Activated CD4-positive, alpha-beta T cell treated with anti-CD3 and anti-CD28 coated beads, Interleukin-2, amount 50 U/mL, for 16 hours (primary cell): ENCODE results near the gene MYBPH.

Experiments
- DNase-seq: peaks from one replicate; pipeline ENCODE4 v3.0.0-alpha.2; 2020

MYBPH gene

DNA sequence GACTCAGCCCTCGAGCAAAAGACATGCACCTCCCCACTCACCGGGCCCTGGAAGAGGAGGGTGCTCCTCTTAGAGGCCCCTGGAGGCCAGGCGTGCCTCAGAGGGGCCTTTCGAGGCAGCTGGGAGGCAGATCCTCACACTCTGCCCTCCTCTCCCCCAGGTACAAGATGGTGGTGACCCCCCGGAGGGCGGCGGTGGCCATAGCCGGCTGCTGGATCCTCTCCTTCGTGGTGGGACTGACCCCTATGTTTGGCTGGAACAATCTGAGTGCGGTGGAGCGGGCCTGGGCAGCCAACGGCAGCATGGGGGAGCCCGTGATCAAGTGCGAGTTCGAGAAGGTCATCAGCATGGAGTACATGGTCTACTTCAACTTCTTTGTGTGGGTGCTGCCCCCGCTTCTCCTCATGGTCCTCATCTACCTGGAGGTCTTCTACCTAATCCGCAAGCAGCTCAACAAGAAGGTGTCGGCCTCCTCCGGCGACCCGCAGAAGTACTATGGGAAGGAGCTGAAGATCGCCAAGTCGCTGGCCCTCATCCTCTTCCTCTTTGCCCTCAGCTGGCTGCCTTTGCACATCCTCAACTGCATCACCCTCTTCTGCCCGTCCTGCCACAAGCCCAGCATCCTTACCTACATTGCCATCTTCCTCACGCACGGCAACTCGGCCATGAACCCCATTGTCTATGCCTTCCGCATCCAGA is 10.4 kb downstream of the MYBPH start:
- DNase-seq = no peak

DNA sequence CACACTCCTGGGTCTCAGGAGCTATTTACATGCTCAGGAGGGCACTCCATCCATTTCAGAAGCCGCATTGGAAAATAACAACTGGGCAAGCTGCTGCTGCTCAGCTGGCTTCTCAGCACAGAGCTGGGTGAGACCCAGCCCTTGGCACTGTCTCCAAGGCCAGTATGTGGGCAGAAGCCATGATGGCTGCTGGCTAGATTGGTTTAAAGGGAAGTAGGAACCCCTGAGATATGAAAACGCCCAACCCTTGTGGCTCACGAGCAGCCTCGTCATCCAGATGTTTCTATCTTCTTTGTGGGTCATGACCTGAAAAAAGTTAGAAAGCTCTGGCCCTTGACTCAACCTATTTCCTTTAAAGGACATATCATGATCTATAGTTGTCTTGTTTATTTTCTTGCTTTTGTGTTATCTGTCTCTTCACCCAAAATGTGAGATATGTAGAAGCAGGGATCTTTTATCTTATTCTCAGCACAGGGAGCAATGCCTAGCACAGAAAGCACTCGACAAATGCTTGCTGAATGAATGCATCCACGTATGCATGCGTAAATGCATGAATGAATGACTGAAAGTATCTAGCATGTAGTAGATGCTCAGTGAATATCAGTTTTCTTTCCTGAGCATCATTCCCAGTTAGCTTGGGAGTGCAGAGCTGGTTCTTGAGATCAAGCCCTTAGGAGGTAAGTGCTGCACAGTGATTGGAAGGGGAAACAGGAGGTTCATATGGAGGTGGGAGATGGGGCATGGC is 11.6 kb downstream of the MYBPH start:
- DNase-seq = no peak

DNA sequence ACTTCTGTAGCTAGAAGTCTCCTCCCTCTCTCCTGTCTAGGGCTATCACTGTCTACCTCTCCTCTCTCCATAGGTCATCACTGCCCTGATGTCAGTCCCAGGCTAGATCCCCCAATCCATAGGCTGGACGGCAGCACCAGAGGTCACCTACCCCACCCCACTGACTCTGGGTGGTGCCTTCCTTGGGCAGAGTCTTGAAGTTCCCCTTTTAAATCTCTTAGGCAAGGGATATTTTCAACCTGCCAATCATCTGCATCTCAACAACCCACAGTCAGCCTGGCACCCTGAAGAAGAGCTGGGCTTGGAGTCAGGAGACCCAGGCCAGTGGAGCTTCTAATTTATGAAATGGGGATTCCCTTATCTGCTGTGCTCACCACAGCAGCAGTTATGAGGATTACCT is 13.2 kb downstream of the MYBPH start:
- DNase-seq = no peak

DNA sequence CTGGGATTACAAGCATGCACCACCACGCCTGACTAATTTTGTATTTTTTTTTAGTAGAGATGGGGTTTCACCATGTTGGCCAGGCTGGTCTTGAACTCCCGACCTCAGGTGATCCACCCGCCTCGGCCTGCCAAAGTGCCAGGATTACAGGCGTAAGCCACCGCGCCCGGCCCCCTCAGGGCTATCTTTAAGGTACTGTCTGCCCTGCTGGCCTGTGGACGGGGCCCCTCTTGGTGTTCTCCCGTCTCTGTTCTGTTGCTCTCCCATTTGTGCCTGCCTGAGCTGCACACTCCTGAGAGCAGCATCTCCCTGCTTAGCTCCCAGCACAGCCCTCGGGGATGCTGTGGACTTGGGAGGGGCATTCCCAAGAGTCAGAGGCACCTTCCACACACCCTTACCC is 13.9 kb downstream of the MYBPH start:
- no peak for DNase-seq

DNA sequence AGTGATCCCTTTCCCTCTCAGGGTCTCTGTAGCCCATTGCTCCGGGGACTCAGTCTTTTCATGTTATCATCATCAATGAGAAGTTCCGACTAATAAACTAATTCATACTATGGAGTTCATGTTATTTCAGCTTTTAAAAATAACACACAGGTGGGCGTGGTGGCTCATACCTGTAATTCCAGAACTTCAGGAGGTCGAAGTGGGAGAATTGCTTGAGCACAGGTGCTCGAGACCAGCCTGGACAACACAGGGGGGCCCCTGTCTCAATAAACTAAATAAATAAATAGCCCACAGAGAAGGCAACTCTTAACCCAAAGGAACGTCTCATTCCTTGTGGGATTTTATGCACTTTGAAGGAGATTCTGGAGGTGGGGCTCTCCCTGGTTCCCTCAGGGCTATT is 14.5 kb downstream of the MYBPH start:
- DNase-seq = no peak

DNA sequence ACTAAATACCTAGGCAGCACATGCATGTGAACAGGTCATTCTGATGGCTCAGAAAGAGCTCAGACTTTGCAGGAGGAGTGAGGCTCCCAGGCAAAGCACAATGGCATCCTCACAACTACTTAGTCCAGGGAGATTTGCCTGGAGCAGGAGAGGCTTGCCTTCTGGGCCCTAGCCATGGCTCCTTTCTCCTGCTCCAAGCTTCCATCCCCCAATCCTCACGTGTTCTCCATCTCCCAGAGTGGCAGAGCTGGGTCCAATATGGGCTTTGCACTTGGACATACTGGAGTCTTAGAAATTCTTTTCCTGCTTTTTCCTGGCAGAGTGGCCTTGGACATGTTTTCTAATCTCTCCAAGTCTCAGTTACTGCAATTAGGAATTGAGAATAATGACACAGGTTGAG is 15.8 kb downstream of the MYBPH start:
- no peak for DNase-seq

DNA sequence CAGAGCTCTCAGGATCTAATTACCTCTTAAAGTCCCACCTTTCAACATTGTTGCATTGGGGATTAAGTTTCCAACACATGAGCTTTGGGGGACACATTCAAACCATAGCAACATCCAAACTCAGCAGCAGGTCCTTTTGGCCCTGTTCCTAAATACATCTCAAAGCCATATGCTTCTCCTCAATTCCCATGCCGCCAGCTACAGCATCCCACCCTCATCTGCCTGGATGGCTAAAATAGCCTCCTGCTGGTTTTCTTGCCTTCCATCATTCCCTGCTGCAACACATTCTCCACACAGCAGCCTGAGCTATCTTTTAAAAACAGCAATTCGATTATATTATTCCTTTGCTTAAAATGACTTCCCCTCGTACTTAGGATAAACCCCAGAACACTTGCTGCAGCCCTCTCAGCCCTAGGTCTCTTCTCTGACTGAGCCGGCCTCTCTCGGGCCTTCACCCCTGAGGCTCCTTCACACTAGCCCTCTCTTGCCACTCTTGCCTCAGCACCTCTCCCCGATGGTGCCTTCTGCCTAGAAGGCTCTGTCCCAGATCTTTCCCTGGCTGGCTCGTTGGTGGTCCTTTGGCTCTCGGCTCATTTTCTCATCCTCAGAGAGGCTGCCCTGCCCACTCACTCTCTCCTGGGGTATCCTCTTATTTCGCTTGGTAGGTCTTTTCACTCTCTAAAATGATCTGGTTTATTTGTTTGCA is 16.5 kb downstream of the MYBPH start:
- no peak for DNase-seq

DNA sequence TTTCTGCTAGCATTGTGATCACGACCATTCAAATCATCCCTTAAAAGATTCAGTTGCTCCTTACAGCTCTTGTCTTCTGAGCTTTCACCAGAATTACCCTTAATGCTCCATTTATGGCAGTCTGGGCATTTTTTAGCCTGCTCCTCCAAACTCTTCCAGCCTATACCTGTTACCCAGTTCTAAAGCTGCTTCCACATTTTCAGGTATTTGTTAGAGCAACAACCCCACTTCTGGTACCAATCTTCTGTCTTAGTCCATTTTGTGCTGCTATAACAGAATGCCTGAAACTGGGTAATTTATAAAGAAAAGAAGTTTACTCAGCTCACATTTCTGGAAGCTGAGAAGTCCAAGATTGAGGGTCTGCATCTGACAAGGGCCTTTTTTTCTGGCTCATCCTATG is 17.2 kb downstream of the MYBPH start:
- no peak for DNase-seq

DNA sequence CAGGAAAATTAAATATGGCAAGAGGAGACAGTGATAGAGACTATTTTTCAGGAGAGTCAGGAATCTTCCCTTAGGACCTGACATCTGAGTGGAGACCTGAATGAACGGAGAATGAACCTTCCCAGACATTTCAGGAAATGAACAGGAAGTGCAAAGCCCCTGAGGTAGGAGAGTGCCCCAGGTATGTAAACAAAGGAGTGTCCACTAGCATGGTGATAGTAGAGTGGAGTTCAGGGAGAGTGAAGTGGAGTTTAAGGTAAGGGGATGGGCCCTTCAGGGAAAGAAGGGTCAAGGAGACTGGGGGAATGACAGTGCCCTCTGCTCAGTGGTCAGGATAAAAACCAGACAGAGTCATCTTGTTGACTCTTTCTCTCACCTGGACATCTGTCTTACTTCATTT is 19.3 kb downstream of the MYBPH start:
- no peak for DNase-seq

DNA sequence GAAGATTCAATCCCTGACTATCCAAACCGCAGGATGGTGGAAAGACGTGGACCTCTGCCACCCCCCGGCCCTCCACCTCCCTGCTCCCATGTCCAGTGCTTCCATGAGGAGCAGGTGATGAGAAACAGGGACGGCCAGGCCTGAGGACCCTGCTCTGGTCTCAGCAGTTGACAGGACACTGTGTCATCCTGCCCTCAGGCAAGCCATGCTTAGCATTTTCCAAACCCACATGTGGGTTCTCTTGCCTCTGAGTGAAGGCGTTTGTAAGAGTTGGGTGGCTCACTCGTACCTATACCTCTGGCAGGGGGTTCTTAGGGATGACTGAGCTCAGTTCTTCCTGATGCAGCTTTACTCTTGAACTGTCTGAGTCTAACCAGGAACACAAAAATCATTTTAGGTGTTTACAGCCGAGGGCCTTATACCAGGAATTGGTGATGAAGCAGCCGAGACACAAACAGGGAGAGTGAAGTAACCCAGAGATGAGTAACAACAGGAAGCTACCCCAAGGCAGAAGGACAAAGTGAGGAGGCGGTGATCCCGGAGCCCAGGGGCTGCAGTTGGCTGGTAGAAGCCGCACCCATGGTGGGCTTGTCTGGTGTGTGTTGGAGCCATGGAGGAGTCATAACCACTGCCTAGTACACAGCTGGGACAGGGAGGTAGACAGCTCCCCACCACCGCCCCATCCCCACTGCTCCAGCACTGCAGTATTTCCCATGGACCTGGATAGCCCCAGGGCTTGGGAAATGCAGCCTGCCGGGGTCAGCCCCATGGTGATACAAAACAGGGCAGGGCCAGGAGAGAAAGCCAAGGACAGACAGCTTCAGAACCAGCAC is 21.4 kb downstream of the MYBPH start:
- DNase-seq = no peak

DNA sequence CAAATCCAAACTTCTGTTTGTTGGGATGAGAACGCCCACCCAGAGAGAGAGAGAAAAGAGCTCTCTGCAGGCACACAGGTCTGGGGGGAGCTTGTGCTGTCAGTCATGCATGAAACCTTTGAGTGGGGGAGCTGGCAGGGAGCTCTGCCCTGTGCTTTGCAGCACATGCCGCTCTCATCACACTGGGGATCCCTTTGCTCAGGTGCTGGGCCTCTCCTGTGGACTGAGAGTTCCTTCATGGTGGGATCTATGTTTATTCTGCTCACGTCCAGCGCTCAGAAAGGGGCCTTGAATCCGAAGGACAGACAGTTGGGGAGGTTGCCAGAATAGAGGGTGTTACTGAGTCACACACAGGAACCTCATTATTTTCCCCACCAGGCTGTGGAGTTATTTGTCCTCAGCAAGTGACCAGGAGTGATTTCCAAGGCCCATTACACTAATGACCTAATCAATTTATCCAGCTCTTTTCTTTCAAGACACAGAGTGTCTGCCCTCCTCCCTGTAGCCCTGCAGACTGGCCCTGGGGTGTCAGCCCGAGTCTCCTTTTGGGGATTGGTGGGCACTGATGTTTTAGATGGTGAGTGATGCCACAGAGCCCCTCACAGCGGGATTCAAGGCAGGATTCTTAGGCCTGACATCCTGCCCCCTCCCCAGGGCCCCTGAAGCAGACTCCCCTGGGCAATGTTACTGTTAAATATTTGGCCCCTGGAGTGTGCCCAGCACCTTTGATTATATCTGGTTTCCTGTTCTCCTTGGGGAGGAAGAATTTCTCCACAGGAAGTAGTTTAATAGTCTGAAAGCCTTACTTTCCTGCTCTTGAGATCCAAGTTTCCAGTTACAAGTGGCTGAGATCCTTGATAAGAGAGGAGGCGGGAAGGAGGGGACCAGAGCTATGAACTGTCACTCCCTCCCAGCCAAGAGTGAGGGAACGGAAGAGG is 22.3 kb downstream of the MYBPH start:
- no peak for DNase-seq

DNA sequence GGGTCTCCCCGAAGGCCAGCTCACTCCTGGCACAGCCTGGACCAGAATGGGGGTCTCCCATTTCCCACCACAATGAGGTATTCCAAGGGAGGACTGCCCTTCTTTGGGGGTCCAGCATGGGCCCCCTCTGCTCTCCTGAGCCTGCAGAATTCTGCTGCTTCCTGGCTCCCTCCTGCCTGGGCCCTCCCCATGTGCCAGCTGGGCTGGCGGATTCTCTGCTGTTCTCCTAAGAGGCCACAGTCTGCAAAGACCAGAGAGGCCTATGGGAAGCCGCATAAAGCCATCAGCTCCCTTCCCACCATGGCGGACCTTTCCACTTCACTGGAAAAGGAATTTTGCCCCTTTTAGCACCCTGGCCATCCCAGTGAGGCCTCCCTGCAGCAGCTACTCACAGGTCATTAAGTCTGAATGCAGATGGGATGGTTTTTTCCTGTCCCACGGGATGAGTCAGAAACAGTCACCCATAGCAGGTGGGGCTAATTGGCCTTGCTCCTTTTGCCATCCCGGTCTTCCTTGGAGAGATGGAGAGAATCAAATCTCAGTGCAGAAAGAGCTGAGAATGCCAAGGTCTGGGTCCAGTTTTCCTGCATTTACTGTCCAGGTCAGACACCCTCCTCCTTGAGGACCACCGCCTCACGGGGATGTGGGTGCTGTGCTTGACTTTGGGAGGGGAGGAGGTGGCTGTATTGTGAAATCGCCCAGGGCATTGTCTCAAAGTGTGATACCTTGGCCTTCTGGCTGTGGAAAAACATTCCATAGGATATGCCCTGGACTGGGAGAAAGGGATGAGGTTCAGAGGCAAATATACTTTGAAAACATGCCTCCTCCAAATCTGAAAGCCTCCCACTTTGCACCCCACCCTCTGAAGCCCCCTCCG is 23.2 kb downstream of the MYBPH start:
- no peak for DNase-seq

DNA sequence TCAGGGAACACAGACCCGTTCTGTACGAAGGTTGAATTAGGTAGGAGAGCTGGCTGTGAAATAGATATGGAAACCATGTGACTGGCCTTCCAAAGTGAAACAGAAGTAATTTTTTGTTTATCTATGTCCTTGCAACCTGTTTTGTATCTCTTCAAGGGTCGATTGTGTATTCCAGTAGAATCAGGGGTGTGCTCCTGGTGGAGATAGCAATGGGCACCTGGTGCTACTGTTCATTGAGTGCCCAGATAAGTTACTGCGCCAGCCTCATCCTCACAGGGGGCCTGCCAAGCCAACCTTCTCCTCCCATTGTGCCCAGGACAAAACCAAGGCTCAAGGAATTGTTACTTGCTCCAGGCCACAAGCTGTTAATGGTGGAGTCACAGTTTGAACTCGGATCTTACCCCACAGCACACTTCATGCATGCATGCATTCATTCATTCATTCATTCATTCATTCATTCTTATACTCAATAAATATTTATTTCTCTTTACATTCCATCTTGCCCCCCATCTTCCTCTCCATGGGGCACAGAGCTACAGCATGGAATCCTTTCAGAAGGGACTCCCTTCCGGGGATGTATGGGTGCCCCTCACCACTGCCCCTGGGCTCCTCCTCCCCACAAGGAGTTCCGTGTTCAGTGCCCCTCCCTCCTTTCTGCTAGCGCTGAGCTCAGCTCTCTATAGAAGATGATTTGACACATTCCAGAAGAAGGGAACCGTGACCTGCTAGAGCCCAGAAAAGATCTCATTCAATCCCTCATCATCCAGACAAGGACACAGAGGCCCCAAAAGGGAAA is 24.1 kb downstream of the MYBPH start:
- no peak for DNase-seq

DNA sequence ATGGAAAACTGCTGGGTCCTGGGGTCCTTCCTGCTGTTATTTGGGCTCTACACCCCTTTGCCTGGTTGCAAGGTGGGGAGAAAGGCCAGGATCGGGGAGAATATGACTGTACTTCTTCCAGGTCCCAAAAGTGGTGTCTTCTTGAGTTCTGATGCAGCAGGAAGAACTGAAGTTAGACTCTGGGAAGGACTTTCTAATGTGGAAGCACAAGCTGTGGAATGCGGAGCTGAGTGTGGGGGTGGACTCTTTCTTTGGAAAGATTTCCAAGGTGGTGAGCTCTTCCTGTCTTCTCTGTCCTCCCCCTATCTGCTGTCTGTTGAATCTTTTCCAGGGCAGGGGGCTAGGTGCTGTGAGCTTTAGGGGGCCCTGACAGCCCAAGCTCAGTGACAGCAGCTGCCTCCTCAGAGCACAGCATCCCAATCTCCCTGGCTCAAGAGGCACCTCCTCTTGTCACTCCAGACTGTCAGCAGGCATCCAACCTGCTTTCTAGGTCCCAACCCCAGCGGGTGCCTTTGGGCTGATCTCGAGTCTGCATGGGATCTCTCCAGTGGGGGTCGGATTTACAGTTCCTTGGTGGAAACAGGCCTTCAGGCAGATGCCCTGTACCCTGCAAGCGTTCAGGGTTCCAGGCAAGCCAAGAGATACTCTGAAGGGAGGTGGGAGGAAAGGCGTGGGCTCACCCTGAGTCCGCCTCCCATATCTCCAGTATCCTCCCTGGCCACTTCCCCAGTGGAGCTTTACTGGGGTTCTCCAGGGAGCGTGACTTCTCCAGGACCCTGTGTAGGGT is 24.9 kb downstream of the MYBPH start:
- DNase-seq = no peak

DNA sequence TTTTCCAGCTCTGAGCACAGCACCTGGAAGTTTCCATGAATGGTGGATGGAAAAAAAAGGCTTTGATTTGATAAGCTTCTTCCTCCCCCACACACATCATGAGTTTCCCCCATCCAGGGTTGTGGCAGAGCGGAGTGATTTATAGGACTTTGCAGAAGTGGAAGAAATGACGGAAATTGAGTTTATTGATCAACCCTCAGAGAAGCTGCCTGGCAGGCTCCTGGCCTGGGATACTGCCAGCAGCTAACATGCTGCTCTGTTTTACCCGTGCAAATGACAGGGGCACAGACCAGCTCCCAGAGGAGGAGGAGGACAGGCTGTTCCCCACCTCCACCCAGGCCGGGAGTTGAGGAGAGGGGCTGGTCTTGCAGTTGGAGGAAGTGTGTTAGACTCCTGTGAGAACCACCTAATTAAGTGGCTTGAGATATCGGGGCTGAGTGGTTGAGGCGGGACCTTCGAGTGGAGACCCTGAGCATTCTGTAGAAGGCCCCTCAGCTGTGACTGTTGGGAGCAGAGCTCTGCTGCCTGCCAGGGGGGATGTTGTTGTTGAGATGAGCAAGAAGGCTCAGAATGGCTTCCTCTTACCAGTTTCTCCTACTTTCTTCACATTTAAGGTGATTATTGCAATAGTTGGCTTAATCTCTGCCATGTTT is 26.3 kb downstream of the MYBPH start:
- no peak for DNase-seq

DNA sequence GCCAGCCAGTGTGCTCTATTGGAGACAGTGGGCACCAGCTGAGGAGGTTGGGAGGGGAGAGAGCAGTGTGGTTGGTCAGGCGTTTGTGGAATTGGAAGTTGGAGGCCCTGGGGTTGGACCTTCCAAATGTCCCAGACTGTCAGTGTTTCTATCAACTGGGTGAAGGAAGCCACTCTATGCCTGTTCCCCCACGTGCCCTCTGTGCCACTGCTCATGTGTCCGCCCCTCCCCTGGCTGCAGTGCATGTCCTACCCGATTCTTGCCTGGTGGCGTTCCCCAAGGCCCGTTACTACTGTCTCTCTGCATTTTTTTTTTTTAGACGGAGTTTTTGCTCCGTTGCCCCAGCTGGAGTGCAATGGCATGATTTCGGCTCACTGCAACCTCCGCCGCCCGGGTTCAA is 27.0 kb downstream of the MYBPH start:
- DNase-seq = no peak

DNA sequence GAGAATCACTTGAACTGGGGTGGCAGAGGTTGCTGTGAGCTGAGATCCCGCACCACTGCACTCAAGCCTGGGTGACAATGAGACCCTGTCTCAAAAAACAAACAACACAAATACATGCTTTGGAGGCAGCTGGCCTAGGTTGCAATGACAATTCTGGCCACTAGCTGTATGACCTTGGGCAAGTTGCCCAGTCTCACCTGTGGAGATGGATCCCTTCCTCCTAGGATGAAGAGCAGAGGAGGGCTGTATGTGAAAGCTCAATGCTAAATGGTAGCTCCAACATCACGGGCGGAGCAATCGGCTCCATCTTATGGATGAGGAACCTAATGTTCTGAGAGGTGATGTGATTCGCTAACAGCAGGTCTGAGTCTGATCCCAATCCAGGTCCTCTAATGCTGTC is 27.5 kb downstream of the MYBPH start:
- no peak for DNase-seq

DNA sequence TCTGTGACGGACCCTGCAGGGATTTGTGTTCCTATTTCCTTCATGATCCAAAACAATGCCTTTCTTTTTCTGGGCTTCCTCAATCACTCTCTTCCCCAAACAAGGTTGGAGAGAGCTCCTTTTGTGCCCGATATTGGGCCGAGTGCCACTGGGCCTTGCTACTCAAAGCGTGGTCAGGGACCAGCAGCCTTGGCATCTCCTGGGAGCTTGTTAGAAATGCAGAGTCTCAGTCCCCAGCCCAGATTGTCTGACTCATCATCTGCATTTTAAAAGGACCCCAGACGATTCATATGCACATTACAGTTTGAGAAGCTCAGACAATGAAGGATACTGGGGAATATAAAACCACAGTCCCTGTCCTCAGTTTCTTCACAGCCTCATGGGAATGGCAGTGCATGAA is 28.2 kb downstream of the MYBPH start:
- no peak for DNase-seq

DNA sequence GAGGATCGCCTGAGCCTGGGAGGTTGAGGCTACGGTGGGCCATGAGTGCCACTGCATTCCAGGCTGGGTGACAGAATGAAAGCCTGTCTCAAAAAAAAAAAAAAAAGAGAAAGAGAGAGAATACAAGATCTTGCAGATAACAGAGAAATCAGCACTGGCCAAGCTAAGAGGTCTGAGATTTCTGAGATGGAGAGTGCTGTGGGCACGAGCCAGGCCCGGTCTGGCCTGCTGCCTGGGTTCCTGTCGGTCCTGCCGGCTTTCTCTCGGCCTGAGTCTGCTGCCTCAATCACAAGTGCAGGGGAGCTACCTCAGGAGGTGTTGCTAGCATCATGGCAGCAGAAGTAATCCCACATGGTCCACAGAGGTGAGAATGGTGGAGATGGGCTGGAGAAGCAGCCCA is 29.1 kb downstream of the MYBPH start:
- no peak for DNase-seq
